OCI-LY1 (cell line): ENCODE results near the gene ATP6V0E1.

ENCODE experiments used
- EZH2 ChIP-seq: fragments of 200-600 bp; sonication (generic), shearing (Covaris generic); IDR thresholded peaks from 2 replicates; pipeline ENCODE4 v1.8.0; 2017; ENCODE audit warnings: borderline replicate concordance, mixed run types, mild to moderate bottlenecking, antibody characterized with exemption, low read length, moderate library complexity, mixed read lengths
- TF ChIP-seq, protein P1 (sequence below): fragments of 200-600 bp; sonication (generic), shearing (Covaris generic); IDR thresholded peaks from 2 replicates; pipeline ENCODE4 v1.5.1; 2017; ENCODE audit warnings: mild to moderate bottlenecking, antibody characterized with exemption, low read length, moderate library complexity, mixed read lengths

DNA sequence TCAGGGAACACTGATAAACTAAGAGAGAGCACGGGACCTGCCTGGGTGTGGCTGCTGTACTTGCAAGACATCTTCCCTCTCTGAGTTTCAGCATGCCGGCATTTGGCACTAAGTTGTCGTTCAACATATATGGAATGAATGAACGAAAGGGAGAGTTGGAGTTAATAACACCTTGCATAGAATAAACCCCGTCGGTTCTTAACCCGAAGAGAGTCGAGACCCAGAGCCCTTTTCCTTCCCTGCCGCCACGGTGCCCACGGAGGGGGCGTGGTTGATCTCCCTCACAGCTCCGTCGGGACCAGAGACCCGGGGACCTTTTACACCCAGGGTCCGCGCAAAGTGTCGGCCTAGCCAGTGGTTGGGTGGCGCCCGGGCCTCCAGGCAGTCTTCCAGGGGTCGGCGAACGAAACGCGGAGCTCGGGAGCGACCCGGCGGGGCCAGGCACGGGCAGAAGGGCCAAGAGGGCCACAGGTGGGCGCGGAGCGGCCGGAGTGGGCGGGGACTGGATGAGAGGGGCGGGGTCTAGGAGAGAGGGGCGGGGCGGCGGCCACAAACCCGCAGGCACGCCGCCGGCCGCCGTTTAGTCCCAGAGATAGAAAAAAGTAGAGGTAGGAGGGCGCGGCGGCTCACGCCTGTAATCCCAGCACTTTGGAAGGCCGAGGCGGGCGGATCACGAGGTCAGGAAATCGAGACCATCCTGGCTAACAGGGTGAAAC is 25.1 kb upstream of the ATP6V0E1 start:
- TF ChIP-seq, protein P1, sequence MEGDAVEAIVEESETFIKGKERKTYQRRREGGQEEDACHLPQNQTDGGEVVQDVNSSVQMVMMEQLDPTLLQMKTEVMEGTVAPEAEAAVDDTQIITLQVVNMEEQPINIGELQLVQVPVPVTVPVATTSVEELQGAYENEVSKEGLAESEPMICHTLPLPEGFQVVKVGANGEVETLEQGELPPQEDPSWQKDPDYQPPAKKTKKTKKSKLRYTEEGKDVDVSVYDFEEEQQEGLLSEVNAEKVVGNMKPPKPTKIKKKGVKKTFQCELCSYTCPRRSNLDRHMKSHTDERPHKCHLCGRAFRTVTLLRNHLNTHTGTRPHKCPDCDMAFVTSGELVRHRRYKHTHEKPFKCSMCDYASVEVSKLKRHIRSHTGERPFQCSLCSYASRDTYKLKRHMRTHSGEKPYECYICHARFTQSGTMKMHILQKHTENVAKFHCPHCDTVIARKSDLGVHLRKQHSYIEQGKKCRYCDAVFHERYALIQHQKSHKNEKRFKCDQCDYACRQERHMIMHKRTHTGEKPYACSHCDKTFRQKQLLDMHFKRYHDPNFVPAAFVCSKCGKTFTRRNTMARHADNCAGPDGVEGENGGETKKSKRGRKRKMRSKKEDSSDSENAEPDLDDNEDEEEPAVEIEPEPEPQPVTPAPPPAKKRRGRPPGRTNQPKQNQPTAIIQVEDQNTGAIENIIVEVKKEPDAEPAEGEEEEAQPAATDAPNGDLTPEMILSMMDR = no peak
- TF ChIP-seq EZH2 = no peak
